NCI-H2029 treated with DMSO at 0.1 percent for 48 hours (cell line): Measurements from ENCODE around the gene COL21A1.
"Not testable (repeated sequence)": the region's sequence is repeated elsewhere in the genome, so short reads cannot be mapped to it uniquely, and the experiment has no call there.

Experiments used
- DNase-seq: peaks from one replicate; lab custom pipeline; 2025; lab: John Stamatoyannopoulos, UW

COL21A1 gene

DNA sequence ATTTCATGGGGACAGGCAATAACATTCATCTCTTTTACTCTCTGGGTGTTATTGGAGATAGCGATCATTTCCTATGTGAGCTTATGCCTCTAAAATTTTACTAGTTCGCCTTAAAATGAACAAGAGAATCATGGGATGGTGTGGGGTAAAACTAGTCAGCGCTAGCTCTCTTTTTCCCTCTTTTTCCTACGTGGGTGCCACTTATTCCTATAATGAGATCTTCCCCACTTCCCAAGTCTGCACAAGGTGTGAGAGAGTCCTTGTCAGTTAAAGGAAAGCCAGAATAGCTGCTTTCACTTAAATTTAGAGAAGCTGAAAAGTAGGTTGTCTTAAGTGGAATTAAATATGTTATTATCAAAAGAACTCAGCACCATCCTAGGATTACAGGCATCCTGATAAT lies 198.8 kb downstream of the COL21A1 start:
- DNase-seq, result no peak

DNA sequence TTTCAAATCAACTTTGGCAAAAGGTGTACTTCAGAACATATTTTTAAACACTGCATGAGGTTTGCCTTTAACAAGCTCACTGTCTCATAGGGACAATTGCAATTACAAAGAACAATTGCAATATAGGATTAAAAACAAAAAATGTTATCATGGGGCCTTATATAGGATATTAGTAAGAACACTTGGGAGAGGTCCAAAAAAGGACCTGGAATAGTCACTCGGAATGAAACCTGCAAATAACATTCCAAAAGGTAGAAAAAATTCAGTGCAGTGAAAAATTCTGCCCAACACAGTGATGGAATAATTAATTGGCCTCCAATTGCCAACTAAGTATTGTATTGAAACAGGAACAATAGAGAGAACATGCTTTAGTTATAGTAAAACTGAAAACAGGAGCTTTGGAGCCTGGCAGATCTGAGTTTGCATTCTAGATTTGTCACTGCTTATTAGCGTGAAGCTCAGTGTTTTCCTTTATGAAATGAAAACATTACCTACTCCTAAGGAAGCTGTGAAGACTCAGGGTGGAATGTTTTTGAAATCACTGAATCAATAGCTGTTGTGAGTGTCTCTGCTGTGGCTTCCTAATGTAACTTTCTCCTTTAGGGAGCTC lies 199.3 kb downstream of the COL21A1 start:
- no peak for DNase-seq

GRCh38 chr6:56046576-56046975 lies 200.8 kb downstream of the COL21A1 start:
- DNase-seq, result no peak

- DNase-seq, result no peak
Observed at GRCh38 chr6:56043761-56044160, 203.6 kb downstream of the COL21A1 start.

GRCh38 chr6:56043076-56043475 lies 204.3 kb downstream of the COL21A1 start:
- DNase-seq, result no peak

DNA sequence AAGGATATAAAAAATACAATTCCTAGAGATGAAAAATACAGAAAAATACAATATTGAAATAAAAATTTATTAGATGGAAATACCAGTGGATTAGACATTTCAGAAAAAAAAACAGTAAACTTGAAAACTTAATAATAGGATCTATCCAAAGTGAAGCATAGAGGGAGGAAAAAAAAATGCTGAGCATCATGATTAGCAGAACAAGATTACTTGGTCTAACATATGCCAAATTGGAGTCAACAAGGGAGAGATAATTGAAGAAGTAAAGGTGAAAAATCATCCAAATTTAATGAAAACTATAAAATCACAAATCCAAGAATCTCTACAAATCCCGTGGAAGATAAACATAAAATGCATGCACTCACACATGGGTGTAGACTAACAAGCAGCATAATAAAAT lies 205.8 kb downstream of the COL21A1 start:
- DNase-seq, result no peak

- DNase-seq, result no peak
Observed at GRCh38 chr6:56040889-56041301, 206.5 kb downstream of the COL21A1 start.

- DNase-seq, result no peak
Observed at GRCh38 chr6:56040223-56040622, 207.2 kb downstream of the COL21A1 start.

DNA sequence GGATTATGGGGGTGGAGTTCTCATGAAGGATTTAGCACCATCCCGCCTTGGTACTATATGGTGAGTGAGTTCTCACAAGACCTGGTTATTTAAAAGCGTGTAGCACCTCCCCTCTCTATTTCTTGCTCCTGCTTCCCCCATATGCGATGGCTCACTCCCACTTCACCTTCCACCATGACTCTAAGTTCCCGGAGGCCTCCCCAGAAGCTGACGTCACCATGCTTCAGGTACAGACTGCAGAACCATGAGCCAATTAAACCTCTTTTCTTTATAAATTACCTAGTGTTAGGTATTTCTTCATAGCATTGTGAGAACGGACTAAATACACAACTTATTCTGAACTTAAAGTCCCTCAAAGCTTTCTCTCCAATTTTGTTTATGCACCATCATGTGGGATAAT lies 208.6 kb downstream of the COL21A1 start:
- no peak for DNase-seq

DNA sequence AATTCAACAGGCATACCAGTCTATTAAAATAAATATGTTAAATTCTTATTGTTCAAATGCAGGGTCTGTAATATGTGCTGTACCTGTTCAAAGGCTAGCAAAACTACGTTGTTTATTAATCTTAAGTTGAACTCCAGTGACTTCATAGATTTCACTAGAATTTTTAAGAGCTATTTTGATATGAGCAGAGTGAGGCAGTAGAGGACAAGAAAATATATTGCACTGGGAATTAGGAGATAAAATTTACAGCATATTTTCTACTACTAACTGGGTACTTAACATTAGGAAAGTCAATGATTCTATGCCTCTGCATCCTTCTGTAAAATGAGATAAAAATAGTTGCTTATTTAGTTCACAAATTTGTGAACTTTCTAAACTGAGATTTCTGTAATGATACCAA lies 209.8 kb downstream of the COL21A1 start:
- no peak for DNase-seq

GRCh38 chr6:56036916-56037600 lies 210.3 kb downstream of the COL21A1 start:
- DNase-seq, result no peak

- DNase-seq, result no peak
Observed at GRCh38 chr6:56033401-56033800, 214.0 kb downstream of the COL21A1 start.

GRCh38 chr6:56032715-56033260 lies 214.6 kb downstream of the COL21A1 start:
- DNase-seq, result no peak

DNA sequence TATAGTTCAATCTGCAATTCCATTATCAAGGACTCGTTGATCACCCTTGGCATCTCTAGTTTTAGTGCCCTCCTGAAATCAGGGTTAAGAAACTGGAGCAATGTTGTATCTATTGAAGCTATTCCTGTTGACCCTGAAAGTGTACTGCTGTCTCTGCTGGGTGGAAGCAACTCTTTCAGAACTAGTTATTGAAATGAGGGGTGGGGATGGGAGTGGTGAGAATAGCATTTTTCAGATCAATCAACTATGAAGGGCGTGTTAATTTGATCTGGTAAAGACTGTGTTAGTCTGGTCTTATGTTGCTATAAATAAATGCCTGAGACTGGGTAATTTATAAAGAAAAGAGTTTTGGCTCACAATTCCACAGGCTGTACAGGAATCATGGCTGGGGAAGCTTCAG lies 219.5 kb downstream of the COL21A1 start:
- no peak for DNase-seq

GRCh38 chr6:56026455-56027180 lies 220.8 kb downstream of the COL21A1 start:
- no peak for DNase-seq

DNA sequence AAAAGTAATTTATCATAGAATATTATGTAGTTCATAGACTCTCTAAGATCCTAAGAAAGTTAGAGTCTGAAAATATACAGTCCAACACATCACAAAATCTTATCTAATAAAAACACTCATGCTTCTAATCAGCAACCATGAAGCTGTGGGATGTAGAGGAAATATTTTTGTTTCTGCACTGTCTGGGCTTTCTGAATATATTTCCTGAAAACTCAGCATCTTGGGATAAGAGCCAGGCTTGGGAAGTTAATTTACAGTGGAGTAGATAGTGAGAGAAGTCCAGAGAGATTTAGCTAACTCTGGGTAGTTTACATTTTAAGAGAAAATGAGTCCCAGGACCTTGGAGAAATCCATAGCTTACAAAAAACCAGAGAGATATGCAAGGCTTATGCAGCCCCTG lies 221.6 kb downstream of the COL21A1 start:
- no peak for DNase-seq

DNA sequence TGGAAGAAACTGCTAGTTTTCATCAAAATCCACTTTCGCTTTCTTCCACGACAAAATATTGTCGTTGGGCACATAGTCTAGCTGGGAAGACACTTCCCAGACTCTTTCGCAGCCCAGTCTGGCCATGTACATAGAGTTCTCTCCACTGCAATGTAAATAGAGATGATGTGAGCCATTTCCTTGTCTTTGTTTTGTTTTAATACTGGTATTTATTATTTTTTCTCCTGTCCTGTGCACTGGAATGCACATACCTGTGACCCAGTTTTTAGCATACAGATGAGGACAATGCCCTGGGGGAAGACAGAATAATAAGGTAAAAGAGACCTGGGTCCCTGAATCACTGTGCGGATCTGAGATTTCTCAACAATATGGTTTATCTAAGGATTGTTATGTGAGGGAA lies 222.4 kb downstream of the COL21A1 start:
- no peak for DNase-seq

GRCh38 chr6:56023829-56024228 lies 223.6 kb downstream of the COL21A1 start:
- DNase-seq, result no peak

GRCh38 chr6:56022678-56023077 lies 224.7 kb downstream of the COL21A1 start:
- DNase-seq, result no peak

GRCh38 chr6:56021943-56022342 lies 225.4 kb downstream of the COL21A1 start:
- DNase-seq, result no peak

DNA sequence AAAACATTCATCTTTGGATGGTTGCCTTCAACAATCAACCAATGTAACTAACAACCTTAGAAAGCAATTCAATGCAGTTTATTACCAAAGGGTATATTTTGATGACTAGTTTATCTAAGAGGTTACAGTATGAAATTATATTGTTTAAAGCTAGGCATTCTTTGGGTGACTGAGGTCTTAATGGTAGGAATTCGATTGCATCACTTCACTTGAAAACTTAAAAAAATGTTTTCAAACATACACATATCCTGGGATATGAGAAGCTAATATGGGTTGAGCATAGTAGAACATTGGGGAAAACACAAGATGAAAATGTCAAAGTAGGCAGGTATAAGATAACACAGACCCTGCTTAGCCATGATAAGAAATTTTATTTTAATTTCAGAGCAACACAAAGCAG lies 227.4 kb downstream of the COL21A1 start:
- no peak for DNase-seq

DNA sequence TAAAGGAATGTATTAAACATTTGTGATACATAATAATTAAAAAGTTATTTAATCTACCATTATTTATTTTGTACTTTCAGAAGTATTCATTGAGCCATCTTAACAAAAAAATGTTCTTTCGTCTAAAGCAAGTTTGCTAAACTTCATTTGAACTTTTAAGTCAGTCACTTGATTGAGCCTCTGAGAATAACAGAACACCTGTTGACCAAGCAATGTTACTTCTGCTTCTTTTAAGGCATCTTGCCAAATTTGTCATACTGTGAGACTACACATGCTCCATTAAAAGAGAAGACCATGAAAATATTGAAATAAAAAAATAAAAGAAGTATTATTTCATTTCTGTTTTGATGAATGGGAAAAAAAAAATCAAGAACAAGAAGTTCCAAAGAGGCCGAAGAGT lies 230.2 kb downstream of the COL21A1 start:
- no peak for DNase-seq

DNA sequence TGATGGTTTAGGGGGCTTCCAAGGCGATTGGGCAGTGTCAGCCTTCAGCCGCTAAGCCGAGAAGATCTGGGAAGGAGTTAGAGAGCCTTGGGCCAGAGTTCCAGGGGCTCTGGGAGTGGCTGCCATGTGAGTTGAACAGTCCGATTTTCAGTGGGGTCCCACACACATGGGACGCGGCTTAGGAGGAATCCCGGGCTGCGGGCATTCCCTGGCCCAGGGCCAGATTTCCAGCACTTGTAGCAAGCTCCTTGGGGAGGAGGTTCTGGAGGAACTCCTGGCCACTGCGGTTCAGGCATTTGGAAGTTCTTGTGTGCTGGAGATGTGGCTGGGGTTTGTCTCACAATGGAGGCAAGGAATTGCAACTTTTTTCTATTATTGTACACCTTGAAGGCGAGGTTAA lies 233.3 kb downstream of the COL21A1 start:
- DNase-seq, result not testable (repeated sequence)
